Measurements from ENCODE around the gene NBPF3.

The NBPF3 gene

GRCh38 chr1:21521717-21522060 is 81.8 kb downstream of the NBPF3 start:
- DNase-seq = no peak

- DNase-seq = no peak
Observed at GRCh38 chr1:21522525-21523038, 82.6 kb downstream of the NBPF3 start.

- no peak for DNase-seq
Observed at GRCh38 chr1:21523297-21523813, 83.4 kb downstream of the NBPF3 start.

- DNase-seq = no peak
Observed at GRCh38 chr1:21524220-21524619, 84.3 kb downstream of the NBPF3 start.

GRCh38 chr1:21524686-21525339 is 84.9 kb downstream of the NBPF3 start:
- DNase-seq = no peak

- no peak for DNase-seq
Observed at GRCh38 chr1:21525340-21525717, 85.4 kb downstream of the NBPF3 start.

GRCh38 chr1:21526441-21526840 is 86.5 kb downstream of the NBPF3 start:
- DNase-seq = no peak

GRCh38 chr1:21530368-21531016 is 90.6 kb downstream of the NBPF3 start:
- no peak for DNase-seq

- no peak for DNase-seq
Observed at GRCh38 chr1:21531241-21531640, 91.3 kb downstream of the NBPF3 start.

- no peak for DNase-seq
Observed at GRCh38 chr1:21532496-21532895, 92.6 kb downstream of the NBPF3 start.

GRCh38 chr1:21532992-21533534 is 93.1 kb downstream of the NBPF3 start:
- DNase-seq = no peak

- DNase-seq = no peak
Observed at GRCh38 chr1:21534146-21534545, 94.2 kb downstream of the NBPF3 start.

All from activated gamma-delta T cell (primary cell).